GM12878 (cell line): ENCODE measurements around the gene PHC1. TPM values are rescaled to one million over a fixed set of nuclear protein-coding genes. Genes with fewer than 3 reads are reported as not detected.
A peak's percentile ranks its signal among the peaks of the same experiment; 100 is the strongest.

Source experiments
- ATAC-seq: fragments of 200-7000 bp; cut with Tn5 transposase; 3 replicates; pipeline ENCODE4 v1.9.1; 2020; ENCODE audit warnings: mild to moderate bottlenecking, moderate library complexity
- BruUV-seq: library from RNA; stranded (reverse); fragments of 400-500 nt; replicated peaks from 2 replicates; lab custom pipeline; 2021; lab: Mats Ljungman, UMichigan
- CTCF ChIA-PET: fragments of 300-600 bp; sonication (Branson Sonifier 250); formaldehyde crosslinking; extraction: SDS; loops from one replicate; lab custom pipeline; 2021; ENCODE audit warnings: inconsistent platforms; lab: Yijun Ruan, JAX
- POLR2A ChIA-PET: fragments of 350-600 bp; formaldehyde crosslinking; extraction: SDS; loops from one replicate; lab custom pipeline; 2021; ENCODE audit warnings: inconsistent platforms; lab: Charles Lee
- RAD21 ChIA-PET: fragments of 300-600 bp; sonication (Branson Sonifier 250); formaldehyde crosslinking; loops from one replicate; lab custom pipeline; 2023; ENCODE audit warnings: antibody characterized with exemption; ENCODE audit not compliant: unreplicated experiment; lab: Charles Lee
- SMC1A ChIA-PET: fragments of 300-600 bp; sonication (Branson Sonifier 250); formaldehyde crosslinking; loops from one replicate; lab custom pipeline; 2023; ENCODE audit not compliant: unreplicated experiment, uncharacterized antibody; lab: Charles Lee
- DNase-seq: peaks from one replicate; pipeline ENCODE4 v3.0.0-alpha.2; 2011; ENCODE audit warnings: low read depth, low spot score
- FAIRE-seq: peaks from 3 replicates; lab custom pipeline; 2011; peaks lifted over from hg19 to GRCh38; lab: Jason Lieb, UNC
- H2AFZ ChIP-seq: 2 replicates; pipeline ENCODE4 v1.6.0; 2011; ENCODE audit warnings: low read depth, low read length, control low read depth; ENCODE audit not compliant: control insufficient read depth
- H3K27ac ChIP-seq: 2 replicates; pipeline ENCODE4 v1.5.1; 2011; ENCODE audit warnings: control low read depth; ENCODE audit not compliant: control insufficient read depth, insufficient read depth
- H3K27me3 ChIP-seq, 2 experiments: replicated peaks in 1 of 2; 2 replicates each; pipeline versions ENCODE4 v1.6.0 to v1.6.1; 2011; ENCODE audit warnings: low read length in 1 of 2; ENCODE audit not compliant: control insufficient read depth in 2 of 2, insufficient read depth in 2 of 2
- H3K36me3 ChIP-seq, 2 experiments: 2 replicates each; pipeline ENCODE4 v1.5.1; 2011; ENCODE audit warnings: low read length in 1 of 2; ENCODE audit not compliant: control insufficient read depth in 2 of 2, insufficient read depth in 2 of 2
- H3K4me1 ChIP-seq: 2 replicates; pipeline ENCODE4 v1.6.1; 2011; ENCODE audit warnings: mild to moderate bottlenecking, low read length, moderate library complexity, mixed read lengths; ENCODE audit not compliant: control insufficient read depth, insufficient read depth
- H3K4me2 ChIP-seq: 2 replicates; pipeline ENCODE4 v1.6.0; 2011; ENCODE audit warnings: control low read depth; ENCODE audit not compliant: control insufficient read depth, insufficient read depth
- H3K4me3 ChIP-seq: fragments of 200-600 bp; sonication (generic); 2 replicates; pipeline ENCODE4 v1.5.1; 2016
- H3K79me2 ChIP-seq: 2 replicates; pipeline ENCODE4 v1.6.0; 2011; ENCODE audit warnings: low read length; ENCODE audit not compliant: control insufficient read depth, insufficient read depth
- H3K9ac ChIP-seq: 2 replicates; pipeline ENCODE4 v1.8.0; 2011; ENCODE audit warnings: low read length, control low read depth, mixed read lengths; ENCODE audit not compliant: control insufficient read depth, insufficient read depth
- H3K9me3 ChIP-seq: replicated peaks from 3 replicates; pipeline ENCODE4 v1.5.1; 2011; ENCODE audit warnings: mild to moderate bottlenecking, low read length; ENCODE audit not compliant: control insufficient read depth, insufficient read depth
- H4K20me1 ChIP-seq: 2 replicates; pipeline ENCODE4 v1.6.0; 2011; ENCODE audit not compliant: control insufficient read depth, insufficient read depth
- ATF7 ChIP-seq: fragments of 450-650 bp; IDR thresholded peaks from 2 replicates; pipeline ENCODE4 v1.6.1; 2016; ENCODE audit warnings: low read depth, mild to moderate bottlenecking
- MEF2A ChIP-seq: IDR thresholded peaks from 2 replicates; pipeline ENCODE4 v1.6.1; 2011; ENCODE audit warnings: low read depth, mild to moderate bottlenecking, low read length, moderate library complexity; ENCODE audit not compliant: insufficient read depth
- MXI1 ChIP-seq: fragments of 150-350 bp; IDR thresholded peaks from 2 replicates; pipeline ENCODE4 v1.6.1; 2011; ENCODE audit warnings: low read depth, mild to moderate bottlenecking, inconsistent platforms, low read length, improper control_type of control experiment
- MYC ChIP-seq: IDR thresholded peaks from 2 replicates; pipeline ENCODE4 v1.6.1; 2011; ENCODE audit warnings: mild to moderate bottlenecking, low read length, moderate library complexity, inconsistent platforms; ENCODE audit not compliant: insufficient read depth, insufficient replicate concordance, insufficient read length, severe bottlenecking
- NR2C2 ChIP-seq: IDR thresholded peaks from 2 replicates; pipeline ENCODE4 v1.6.1; 2011; ENCODE audit warnings: borderline replicate concordance, low read depth; ENCODE audit not compliant: control insufficient read depth, insufficient read length
- RFX5 ChIP-seq: IDR thresholded peaks from 2 replicates; pipeline ENCODE4 v1.6.1; 2011; ENCODE audit warnings: low read depth, low read length, improper control_type of control experiment
- ZSCAN29 ChIP-seq: fragments of 450-650 bp; IDR thresholded peaks from 2 replicates; pipeline ENCODE4 v1.6.1; 2017; ENCODE audit warnings: mild to moderate bottlenecking, moderate library complexity
- WGBS: methylation state at CpG from one replicate; pipeline ENCODE4 v1.1.6; 2016; ENCODE audit warnings: low lambda C conversion rate; ENCODE audit not compliant: insufficient replicate concordance, insufficient coverage; ENCODE audit errors: missing lambda C conversion rate; 5-methylcytosine and 5-hydroxymethylcytosine counted together
- in situ Hi-C: fragments of 300-500 bp; cut with MboI; formaldehyde crosslinking; loops from 9 replicates; pipeline ENCODE4 v1.14.3; 2018; ENCODE audit warnings: mixed read lengths
- intact Hi-C: fragments of 100-400 bp; cut with micrococcal nuclease; formaldehyde crosslinking; loops from one replicate; pipeline ENCODE4 v1.14.2; 2022; ENCODE audit not compliant: unreplicated experiment
- polyA plus RNA-seq, 11 experiments: library from polyadenylated mRNA; depleted of rRNA in 4 of 11; unstranded in 6 of 11; stranded (reverse) in 5 of 11; fragments of >200 nt; fragmentation: Nextera tagmentation in 4 of 11; fragmentation: Illumina TruSeq in 1 of 11; extraction: Ambion mirVana in 4 of 11; extraction: Trizol in 1 of 11; gene quantifications; 1 replicate in 1 of 11; 2 replicates in 10 of 11; pipeline versions ENCODE4 v1.2.1 to v1.2.3, GENCODE V29; 2011 to 2016; ENCODE audit warnings: inconsistent platforms in 2 of 11, missing spikeins in 2 of 11, low read depth in 1 of 11
- total RNA-seq, 4 experiments: library from RNA; depleted of rRNA in 3 of 4; stranded (reverse); fragments of >200 nt in 3 of 4; fragmentation: Illumina TruSeq in 1 of 4; extraction: Trizol in 1 of 4; gene quantifications; 2 replicates each; pipeline versions ENCODE4 v1.2.1 to v1.2.3, GENCODE V29; 2013 to 2021
- TF ChIP-seq, protein P1 (sequence below): fragments of 450-650 bp; formaldehyde crosslinking; IDR thresholded peaks from 2 replicates; pipeline ENCODE4 v1.4.0; 2020; ENCODE audit warnings: mild to moderate bottlenecking, moderate library complexity
- TF ChIP-seq, protein P2 (sequence below): fragments of 450-650 bp; formaldehyde crosslinking; IDR thresholded peaks from 2 replicates; pipeline ENCODE4 v1.4.0; 2022; ENCODE audit warnings: mild to moderate bottlenecking, moderate library complexity
- TF ChIP-seq, protein P3 (sequence below): fragments of 450-650 bp; IDR thresholded peaks from 2 replicates; pipeline ENCODE4 v1.6.1; 2018; ENCODE audit warnings: borderline replicate concordance, mild to moderate bottlenecking; ENCODE audit not compliant: partially characterized antibody

Gene PHC1
- total and polyA plus RNA-seq, 10 of the 15 experiments (the other 5 are each of a cell fraction or from before 2014, with no cell fraction given): 0.50 to 16.3 (median 2.1) TPM

DNA sequence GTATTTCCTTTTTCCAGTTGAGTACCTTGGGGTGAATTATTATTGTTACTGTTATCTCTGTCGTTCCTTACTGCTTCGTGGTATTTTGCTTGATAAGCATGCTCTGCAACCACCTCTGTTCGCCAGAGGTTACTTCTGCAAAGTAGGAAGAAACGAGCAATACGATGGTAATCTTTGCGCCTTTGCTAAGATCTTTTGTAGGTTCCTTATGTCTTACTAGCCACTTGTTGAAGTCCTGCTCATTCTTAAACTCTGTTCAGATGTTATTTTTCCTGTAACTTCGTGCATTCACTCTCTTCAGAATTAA is 35.9 kb downstream of the PHC1 start (continued):
- TF ChIP-seq, protein P1, sequence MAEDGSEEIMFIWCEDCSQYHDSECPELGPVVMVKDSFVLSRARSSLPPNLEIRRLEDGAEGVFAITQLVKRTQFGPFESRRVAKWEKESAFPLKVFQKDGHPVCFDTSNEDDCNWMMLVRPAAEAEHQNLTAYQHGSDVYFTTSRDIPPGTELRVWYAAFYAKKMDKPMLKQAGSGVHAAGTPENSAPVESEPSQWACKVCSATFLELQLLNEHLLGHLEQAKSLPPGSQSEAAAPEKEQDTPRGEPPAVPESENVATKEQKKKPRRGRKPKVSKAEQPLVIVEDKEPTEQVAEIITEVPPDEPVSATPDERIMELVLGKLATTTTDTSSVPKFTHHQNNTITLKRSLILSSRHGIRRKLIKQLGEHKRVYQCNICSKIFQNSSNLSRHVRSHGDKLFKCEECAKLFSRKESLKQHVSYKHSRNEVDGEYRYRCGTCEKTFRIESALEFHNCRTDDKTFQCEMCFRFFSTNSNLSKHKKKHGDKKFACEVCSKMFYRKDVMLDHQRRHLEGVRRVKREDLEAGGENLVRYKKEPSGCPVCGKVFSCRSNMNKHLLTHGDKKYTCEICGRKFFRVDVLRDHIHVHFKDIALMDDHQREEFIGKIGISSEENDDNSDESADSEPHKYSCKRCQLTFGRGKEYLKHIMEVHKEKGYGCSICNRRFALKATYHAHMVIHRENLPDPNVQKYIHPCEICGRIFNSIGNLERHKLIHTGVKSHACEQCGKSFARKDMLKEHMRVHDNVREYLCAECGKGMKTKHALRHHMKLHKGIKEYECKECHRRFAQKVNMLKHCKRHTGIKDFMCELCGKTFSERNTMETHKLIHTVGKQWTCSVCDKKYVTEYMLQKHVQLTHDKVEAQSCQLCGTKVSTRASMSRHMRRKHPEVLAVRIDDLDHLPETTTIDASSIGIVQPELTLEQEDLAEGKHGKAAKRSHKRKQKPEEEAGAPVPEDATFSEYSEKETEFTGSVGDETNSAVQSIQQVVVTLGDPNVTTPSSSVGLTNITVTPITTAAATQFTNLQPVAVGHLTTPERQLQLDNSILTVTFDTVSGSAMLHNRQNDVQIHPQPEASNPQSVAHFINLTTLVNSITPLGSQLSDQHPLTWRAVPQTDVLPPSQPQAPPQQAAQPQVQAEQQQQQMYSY (CRISPR knock-in tag): no peak
- TF ChIP-seq ZSCAN29 (no peak), MYC (peak; percentile 68), MXI1 (no peak)

- no peak for ATAC-seq
- POLR2A ChIA-PET: interaction anchor here (0.6 to 2.4 kb wide), 3 partner anchors 82 to 1019 kb away, joined by 3 to 8 read pairs (median 4); no protein-coding TSS in a partner anchor
- H4K20me1 ChIP-seq: no peaks in the 10 kb centered on the region
- in situ Hi-C loops: loop anchor here (5.0 kb wide), 1 partner anchor 91 kb away; no protein-coding TSS in a partner anchor
- FAIRE-seq: no peak
- intact Hi-C loops: loop anchor here (1.0 to 5.0 kb wide), 3 partner anchors 46 to 269 kb away; no protein-coding TSS in a partner anchor
- H3K4me1 ChIP-seq: peaks cover 10% of the 10 kb centered on the region; the same call in 1 of the 2 replicates
- H3K9me3 ChIP-seq: no peaks in the 10 kb centered on the region; the same call in 2 of the 3 replicates
- peak overlapping the region; percentile 86 for H3K4me2 ChIP-seq
- peak overlapping the region; percentile 86 for H3K4me3 ChIP-seq
- H2AFZ ChIP-seq: peak overlapping the region; percentile 91
- peak overlapping the region; percentile 94 for H3K27ac ChIP-seq
- 6% methylated on average over 9 of the region's 9 CpGs for WGBS
- peaks cover 37% of the 10 kb centered on the region for H3K79me2 ChIP-seq
- peak overlapping the region; percentile 74 for H3K9ac ChIP-seq
- no peaks in the 10 kb centered on the region for H3K36me3 ChIP-seq
- CTCF ChIA-PET: interaction anchor here (0.6 to 3.9 kb wide), 11 partner anchors 8 to 814 kb away, joined by 3 to 30 read pairs (median 4); no protein-coding TSS in a partner anchor
- SMC1A ChIA-PET: interaction anchor here (0.6 to 3.8 kb wide), 6 partner anchors 37 to 406 kb away, joined by 3 to 36 read pairs (median 3); partner anchors contain the start of gene PHC1
- DNase-seq: no peak
- RAD21 ChIA-PET: interaction anchor here (0.8 to 3.0 kb wide), 4 partner anchors 80 to 322 kb away, joined by 3 to 23 read pairs (median 8); no protein-coding TSS in a partner anchor
- no TSS peak for BruUV-seq
- no peaks in the 10 kb centered on the region for H3K27me3 ChIP-seq
- TF ChIP-seq, protein P2, sequence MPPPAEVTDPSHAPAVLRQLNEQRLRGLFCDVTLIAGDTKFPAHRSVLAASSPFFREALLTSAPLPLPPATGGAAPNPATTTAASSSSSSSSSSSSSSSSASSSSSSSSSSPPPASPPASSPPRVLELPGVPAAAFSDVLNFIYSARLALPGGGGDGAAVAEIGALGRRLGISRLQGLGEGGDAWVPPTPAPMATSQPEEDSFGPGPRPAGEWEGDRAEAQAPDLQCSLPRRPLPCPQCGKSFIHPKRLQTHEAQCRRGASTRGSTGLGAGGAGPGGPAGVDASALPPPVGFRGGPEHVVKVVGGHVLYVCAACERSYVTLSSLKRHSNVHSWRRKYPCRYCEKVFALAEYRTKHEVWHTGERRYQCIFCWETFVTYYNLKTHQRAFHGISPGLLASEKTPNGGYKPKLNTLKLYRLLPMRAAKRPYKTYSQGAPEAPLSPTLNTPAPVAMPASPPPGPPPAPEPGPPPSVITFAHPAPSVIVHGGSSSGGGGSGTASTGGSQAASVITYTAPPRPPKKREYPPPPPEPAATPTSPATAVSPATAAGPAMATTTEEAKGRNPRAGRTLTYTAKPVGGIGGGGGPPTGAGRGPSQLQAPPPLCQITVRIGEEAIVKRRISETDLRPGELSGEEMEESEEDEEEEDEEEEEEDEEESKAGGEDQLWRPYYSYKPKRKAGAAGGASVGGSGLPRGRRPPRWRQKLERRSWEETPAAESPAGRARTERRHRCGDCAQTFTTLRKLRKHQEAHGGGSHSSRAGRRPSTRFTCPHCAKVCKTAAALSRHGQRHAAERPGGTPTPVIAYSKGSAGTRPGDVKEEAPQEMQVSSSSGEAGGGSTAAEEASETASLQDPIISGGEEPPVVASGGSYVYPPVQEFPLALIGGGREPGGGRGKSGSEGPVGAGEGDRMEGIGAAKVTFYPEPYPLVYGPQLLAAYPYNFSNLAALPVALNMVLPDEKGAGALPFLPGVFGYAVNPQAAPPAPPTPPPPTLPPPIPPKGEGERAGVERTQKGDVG (CRISPR knock-in tag): no peak
- no peak for TF ChIP-seq RFX5
- TF ChIP-seq NR2C2: no peak
- TF ChIP-seq ATF7: no peak
- no peak for TF ChIP-seq MEF2A
- TF ChIP-seq, protein P3, sequence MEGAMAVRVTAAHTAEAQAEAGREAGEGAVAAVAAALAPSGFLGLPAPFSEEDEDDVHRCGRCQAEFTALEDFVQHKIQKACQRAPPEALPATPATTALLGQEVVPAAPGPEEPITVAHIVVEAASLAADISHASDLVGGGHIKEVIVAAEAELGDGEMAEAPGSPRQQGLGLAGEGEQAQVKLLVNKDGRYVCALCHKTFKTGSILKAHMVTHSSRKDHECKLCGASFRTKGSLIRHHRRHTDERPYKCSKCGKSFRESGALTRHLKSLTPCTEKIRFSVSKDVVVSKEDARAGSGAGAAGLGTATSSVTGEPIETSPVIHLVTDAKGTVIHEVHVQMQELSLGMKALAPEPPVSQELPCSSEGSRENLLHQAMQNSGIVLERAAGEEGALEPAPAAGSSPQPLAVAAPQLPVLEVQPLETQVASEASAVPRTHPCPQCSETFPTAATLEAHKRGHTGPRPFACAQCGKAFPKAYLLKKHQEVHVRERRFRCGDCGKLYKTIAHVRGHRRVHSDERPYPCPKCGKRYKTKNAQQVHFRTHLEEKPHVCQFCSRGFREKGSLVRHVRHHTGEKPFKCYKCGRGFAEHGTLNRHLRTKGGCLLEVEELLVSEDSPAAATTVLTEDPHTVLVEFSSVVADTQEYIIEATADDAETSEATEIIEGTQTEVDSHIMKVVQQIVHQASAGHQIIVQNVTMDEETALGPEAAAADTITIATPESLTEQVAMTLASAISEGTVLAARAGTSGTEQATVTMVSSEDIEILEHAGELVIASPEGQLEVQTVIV: no peak
Observed at GRCh38 chr12:8950702-8951478, 36.6 kb downstream of the PHC1 start.
